Measurements from ENCODE around the gene SLC25A17. TPM values are rescaled to one million over a fixed set of nuclear protein-coding genes. Genes with fewer than 3 reads are reported as not detected.
"Not testable (repeated sequence)": the region's sequence is repeated elsewhere in the genome, so short reads cannot be mapped to it uniquely, and the experiment has no call there.

The SLC25A17 gene
- total RNA-seq, 2 experiments from 2014 or later: 17.1 to 17.5 TPM

DNA sequence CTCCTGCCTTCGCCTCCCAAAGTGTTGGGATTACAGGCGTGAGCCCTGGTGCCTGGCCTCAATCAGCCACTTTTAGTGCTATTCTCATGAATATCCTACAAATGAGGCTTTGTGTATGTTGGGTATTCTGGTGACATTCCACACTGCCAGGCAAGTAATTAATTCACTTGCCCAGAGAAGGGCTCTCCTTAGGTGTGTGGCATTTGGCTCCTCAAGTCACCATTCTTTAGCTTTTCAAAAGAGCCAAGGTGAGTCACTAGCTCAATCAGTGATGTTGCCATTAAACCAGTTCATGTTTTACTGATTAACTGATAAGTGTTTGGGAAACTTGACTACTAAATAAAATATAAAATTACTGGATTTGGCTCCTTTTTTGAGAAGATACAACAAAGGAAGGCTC is 52.2 kb downstream of the SLC25A17 start:
- H3K9me3 Mint-ChIP-seq: no peaks in the 10 kb centered on the region
- H3K36me3 Mint-ChIP-seq (ENCODE audit: low read depth): peaks cover 24% of the 10 kb centered on the region
- peaks cover 13% of the 10 kb centered on the region for H3K4me1 Mint-ChIP-seq
- DNase-seq: no peak
- H3K27me3 Mint-ChIP-seq: no peaks in the 10 kb centered on the region
- POLR2A ChIA-PET: no interaction called here
- H3K4me3 Mint-ChIP-seq: no peak overlapping the region
- H3K27ac Mint-ChIP-seq: no peak overlapping the region
- CTCF ChIA-PET: interaction anchor here (1.0 kb wide), 1 partner anchor 84 kb away, joined by 4 read pairs; no protein-coding TSS in a partner anchor

DNA sequence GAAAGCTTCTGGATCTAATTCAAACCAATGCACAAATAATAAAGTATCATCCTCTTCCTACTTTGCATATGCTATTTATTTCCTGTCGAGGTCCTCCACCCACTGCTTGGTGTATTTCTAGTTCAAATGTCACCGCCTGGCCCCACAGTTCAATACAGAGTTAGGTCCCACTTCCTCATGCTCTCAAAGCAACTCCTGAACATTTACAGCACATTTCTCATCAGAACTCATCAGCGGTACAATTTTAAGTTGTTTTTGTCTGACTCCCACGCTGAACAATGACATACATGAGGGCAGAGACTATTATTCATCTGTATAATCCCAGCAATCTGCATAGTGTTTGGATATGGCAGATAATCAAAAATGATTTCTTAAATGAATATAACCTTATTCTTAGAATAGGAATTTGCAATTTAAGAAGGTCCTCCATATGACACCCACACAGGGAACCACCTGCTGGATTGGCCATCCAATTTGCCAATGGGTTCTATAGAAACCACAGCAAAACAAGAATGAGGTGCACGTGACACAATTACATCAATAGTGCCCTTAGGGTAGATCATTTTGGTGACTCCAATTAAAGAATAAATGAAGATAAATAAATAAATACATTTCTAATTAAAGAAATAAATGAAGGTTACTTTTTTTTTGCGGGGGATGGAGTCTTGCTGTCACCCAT is 54.2 kb downstream of the SLC25A17 start:
- Mint-ChIP-seq H3K4me3 (no peak overlapping the region), H3K27me3 (no peaks in the 10 kb centered on the region), H3K27ac (peak overlapping the region; percentile 37), H3K4me1 (peaks cover 13% of the 10 kb centered on the region), H3K36me3 (ENCODE audit: low read depth) (peaks cover 10% of the 10 kb centered on the region), H3K9me3 (no peaks in the 10 kb centered on the region)
- ChIA-PET POLR2A (interaction anchor here (0.7 kb wide), 1 partner anchor 16 kb away, joined by 3 read pairs; no protein-coding TSS in a partner anchor), CTCF (no interaction called here)
- no peak for DNase-seq

DNA sequence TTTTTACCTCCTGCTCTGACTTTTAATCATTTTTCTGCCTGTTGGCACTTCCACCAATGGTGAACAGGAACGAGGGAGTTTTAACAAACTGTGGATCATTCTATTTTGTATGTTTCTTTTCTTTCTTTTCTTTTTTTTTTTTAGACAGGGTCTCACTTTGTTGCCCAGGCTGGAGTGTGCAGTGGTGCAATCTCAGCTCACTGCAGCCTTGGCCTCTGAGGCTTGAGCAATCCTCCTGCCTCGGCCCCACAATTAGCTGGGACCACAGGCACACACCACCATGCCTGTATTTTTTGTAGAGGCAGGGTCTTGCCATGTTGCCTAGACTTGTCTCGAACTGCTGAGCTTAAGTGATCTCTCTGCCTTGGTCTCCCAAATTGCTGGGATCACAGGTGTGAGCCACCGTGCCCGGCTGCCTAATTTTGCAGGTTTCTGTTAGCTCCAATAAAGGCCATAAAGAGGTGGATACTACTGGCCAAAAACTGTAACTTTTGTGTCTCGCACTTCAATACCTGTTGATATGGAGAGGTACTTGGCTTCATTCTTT is 59.8 kb downstream of the SLC25A17 start:
- DNase-seq: no peak
- POLR2A ChIA-PET: no interaction called here
- Mint-ChIP-seq H3K27ac (no peak overlapping the region), H3K9me3 (no peaks in the 10 kb centered on the region), H3K27me3 (no peaks in the 10 kb centered on the region), H3K4me3 (no peak overlapping the region), H3K36me3 (ENCODE audit: low read depth) (no peaks in the 10 kb centered on the region), H3K4me1 (peaks cover 3% of the 10 kb centered on the region)
- CTCF ChIA-PET: interaction anchor here (0.5 to 6.8 kb wide), 10 partner anchors 8 to 320 kb away, joined by 3 to 88 read pairs (median 5); no protein-coding TSS in a partner anchor

DNA sequence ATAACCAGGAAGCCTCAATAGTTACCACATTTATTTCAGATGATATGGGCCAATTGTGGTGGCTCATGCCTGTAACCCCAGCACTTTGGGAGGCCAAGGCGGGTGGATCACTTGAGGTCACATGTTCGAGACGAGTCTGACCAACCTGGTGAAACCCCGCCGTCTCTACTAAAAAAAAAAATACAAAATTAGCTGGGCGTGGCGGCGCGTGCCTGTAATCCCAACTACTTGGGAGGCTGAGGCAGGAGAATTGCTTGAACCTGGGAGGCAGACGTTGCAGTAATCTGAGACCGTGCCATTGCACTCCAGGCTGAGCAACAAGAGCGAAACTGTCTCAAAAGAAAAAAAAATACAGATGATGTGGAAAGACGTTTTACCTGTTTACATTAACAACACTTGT is 60.3 kb downstream of the SLC25A17 start:
- H3K27ac Mint-ChIP-seq; H3K4me3 Mint-ChIP-seq; H3K9me3 Mint-ChIP-seq; H3K27me3 Mint-ChIP-seq; H3K36me3 Mint-ChIP-seq (ENCODE audit: low read depth); DNase-seq; POLR2A ChIA-PET; H3K4me1 Mint-ChIP-seq: not testable (repeated sequence)
- CTCF ChIA-PET: interaction anchor here (1.0 to 6.8 kb wide), 4 partner anchors 7 to 74 kb away, joined by 3 to 88 read pairs (median 6); no protein-coding TSS in a partner anchor

DNA sequence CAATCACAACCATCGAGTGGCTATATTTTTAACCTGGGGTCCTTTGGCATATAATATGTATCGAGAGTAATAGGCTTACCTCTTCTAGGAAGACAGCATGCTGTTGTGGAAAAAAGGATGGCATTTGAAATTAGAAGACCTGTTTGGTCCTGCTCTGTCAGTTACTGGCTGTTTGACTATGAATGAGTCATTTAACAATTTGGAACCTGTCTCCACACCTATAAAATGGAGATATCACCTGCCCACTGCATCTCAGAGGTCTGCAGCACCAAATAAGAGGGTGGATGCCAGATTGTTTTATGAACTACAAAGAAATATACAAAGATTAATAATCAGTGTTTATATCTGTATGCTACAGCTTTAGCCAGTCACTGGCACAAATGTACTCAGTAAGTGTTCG is 60.8 kb downstream of the SLC25A17 start:
- Mint-ChIP-seq H3K4me3 (no peak overlapping the region), H3K27me3 (no peaks in the 10 kb centered on the region), H3K36me3 (ENCODE audit: low read depth) (no peaks in the 10 kb centered on the region), H3K4me1 (peaks cover 2% of the 10 kb centered on the region), H3K27ac (no peak overlapping the region), H3K9me3 (no peaks in the 10 kb centered on the region)
- CTCF ChIA-PET: interaction anchor here (1.5 to 6.8 kb wide), 2 partner anchors 11 to 74 kb away, joined by 5 to 88 read pairs; no protein-coding TSS in a partner anchor
- no peak for DNase-seq
- POLR2A ChIA-PET: no interaction called here

DNA sequence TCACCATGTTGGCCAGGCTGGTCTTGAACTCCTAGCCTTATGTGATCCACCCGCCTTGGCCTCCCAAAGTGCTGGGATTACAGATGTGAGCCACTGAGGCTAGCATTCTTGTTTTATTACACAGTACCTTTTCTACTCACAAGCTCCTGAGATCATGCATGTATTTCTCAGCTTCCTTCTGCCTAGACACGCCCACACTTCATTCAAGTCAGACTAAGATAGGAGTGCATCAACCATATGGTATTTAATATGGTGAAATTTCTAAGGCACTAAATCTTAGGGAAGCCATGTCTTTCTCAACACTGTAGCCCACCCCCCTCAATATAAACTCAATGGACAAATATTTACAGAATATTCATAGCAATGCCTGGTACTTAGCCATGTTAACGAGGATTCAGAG is 62.1 kb downstream of the SLC25A17 start:
- CTCF ChIA-PET: interaction anchor here (0.7 to 6.8 kb wide), 3 partner anchors 22 to 232 kb away, joined by 3 to 88 read pairs (median 4); no protein-coding TSS in a partner anchor
- Mint-ChIP-seq H3K4me3 (no peak overlapping the region), H3K36me3 (ENCODE audit: low read depth) (no peaks in the 10 kb centered on the region), H3K27ac (no peak overlapping the region), H3K9me3 (no peaks in the 10 kb centered on the region), H3K4me1 (no peaks in the 10 kb centered on the region), H3K27me3 (peaks cover under 1% of the 10 kb centered on the region)
- no peak for DNase-seq
- POLR2A ChIA-PET: interaction anchor here (1.0 kb wide), 2 partner anchors 11 to 74 kb away, joined by 3 read pairs; no protein-coding TSS in a partner anchor

DNA sequence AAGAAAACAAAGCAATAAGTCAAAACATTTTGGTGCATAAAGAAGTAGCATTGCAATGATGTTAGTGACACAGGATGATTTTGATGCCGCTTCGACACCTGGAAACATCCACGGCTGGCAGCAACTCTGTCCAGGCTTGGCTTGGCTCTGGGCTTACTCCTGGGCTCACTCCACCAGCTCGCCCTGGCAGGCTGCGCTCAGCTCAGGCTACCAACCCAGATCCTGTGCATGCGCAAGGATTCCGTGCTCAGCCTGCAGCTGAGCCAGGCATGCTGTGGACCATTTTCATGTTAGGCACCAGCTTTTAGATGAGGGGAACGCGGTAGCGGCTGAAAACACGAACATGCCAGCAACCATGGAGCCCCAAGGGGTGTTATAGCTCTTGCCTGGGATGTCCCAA is 66.0 kb downstream of the SLC25A17 start:
- Mint-ChIP-seq H3K4me1 (no peaks in the 10 kb centered on the region), H3K9me3 (peaks cover under 1% of the 10 kb centered on the region), H3K4me3 (no peak overlapping the region), H3K36me3 (ENCODE audit: low read depth) (no peaks in the 10 kb centered on the region), H3K27ac (no peak overlapping the region), H3K27me3 (peaks cover 7% of the 10 kb centered on the region)
- ChIA-PET CTCF (no interaction called here), POLR2A (no interaction called here)
- DNase-seq: no peak

DNA sequence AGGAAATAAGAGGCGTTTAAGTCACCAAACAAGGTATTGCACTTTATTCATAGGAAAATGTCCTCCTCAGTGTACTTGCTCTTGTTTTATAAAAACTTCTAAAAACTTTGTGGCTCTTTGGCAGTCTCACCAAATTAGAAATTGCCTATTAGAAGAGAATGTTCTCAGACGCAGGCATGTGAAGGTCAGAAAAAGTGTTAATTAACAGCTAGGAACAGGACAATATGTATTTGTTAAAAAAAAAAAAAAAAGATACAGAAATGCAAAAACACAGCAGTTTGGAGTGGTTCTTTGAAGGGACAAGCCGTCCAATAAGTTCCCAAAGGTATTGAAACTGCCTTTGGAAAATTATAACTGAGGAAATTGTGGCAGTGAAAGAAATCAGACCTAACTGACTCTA is 67.9 kb downstream of the SLC25A17 start:
- CTCF ChIA-PET: interaction anchor here (0.7 to 2.1 kb wide), 4 partner anchors 9 to 157 kb away, joined by 3 to 6 read pairs (median 4); no protein-coding TSS in a partner anchor
- Mint-ChIP-seq H3K36me3 (ENCODE audit: low read depth) (no peaks in the 10 kb centered on the region), H3K27me3 (peaks cover 7% of the 10 kb centered on the region), H3K9me3 (peaks cover 2% of the 10 kb centered on the region), H3K4me1 (no peaks in the 10 kb centered on the region), H3K4me3 (no peak overlapping the region), H3K27ac (no peak overlapping the region)
- POLR2A ChIA-PET: no interaction called here
- no peak for DNase-seq

DNA sequence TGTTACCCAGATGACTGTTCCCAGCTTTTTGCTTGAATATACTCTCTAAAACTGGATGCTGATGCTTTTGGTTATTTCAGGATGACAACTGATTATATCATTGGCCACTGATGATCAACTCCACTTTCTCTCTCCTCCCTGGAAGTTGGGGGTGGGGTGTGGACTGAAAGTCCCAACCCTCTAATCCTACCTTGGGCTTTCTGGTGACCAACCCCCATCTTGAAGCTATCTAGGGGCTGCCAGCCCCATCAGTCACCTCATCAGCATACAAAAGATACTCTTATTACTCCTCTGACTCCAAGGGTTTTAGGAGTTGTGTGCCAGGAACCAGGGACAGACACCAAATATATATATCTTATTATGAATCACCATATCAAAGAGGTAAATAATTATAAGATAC is 69.3 kb downstream of the SLC25A17 start:
- Mint-ChIP-seq H3K9me3 (peaks cover 2% of the 10 kb centered on the region), H3K4me3 (no peak overlapping the region), H3K27me3 (peaks cover 7% of the 10 kb centered on the region), H3K4me1 (no peaks in the 10 kb centered on the region), H3K36me3 (ENCODE audit: low read depth) (no peaks in the 10 kb centered on the region), H3K27ac (no peak overlapping the region)
- POLR2A ChIA-PET: no interaction called here
- CTCF ChIA-PET: no interaction called here
- no peak for DNase-seq

DNA sequence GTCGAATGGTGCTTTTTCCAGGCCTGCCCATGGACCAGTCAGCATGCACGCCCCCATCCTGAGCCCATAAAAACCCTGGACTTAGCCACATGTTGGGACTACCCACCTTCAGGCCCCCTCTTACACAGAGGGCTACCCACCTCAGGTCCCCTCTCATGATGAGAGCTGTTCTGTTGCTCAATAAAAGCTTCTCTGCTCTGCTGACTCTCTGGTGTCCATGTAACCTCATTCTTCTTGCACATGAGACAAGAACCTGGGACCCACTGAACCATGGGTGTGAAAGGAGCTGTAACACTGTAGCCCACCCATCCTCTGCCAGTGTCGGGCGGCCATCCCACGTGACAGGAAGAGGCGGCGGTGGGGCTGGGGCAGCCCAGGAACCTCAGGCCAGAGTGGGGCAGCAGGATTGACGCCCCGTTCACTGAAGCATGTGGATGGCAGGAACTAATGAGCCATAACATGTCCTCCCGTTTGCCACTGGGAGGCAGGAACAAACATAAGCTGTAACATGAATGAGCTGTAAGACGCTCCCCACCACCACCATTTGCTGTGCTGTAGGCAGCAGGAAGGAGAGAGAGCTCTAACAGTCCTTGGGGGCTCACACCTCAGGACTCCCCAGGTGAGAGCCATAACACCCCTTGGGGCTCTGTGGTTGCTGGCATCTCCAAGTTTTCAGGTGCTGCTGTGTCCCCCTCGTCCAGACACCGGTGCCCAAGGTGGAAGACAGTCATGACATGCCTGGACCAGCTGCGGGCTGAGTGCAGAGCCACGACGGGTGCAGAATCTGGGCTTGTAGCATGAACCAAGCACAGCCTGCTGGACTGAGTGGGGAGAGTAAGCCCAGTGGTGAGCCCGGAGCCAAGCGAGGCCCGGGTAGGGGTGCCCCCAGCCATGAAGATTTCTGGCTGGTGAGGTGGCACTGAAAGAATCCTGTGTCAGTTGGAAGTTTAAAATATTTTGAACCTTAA is 70.5 kb downstream of the SLC25A17 start:
- H3K4me3 Mint-ChIP-seq: no peak overlapping the region
- ChIA-PET CTCF (interaction anchor here (1.9 kb wide), 1 partner anchor 10 kb away, joined by 5 read pairs; no protein-coding TSS in a partner anchor), POLR2A (no interaction called here)
- peaks cover 7% of the 10 kb centered on the region for H3K27me3 Mint-ChIP-seq
- H3K9me3 Mint-ChIP-seq: peaks cover 2% of the 10 kb centered on the region
- H3K4me1 Mint-ChIP-seq: no peaks in the 10 kb centered on the region
- H3K36me3 Mint-ChIP-seq (ENCODE audit: low read depth): no peaks in the 10 kb centered on the region
- DNase-seq: no peak
- no peak overlapping the region for H3K27ac Mint-ChIP-seq

DNA sequence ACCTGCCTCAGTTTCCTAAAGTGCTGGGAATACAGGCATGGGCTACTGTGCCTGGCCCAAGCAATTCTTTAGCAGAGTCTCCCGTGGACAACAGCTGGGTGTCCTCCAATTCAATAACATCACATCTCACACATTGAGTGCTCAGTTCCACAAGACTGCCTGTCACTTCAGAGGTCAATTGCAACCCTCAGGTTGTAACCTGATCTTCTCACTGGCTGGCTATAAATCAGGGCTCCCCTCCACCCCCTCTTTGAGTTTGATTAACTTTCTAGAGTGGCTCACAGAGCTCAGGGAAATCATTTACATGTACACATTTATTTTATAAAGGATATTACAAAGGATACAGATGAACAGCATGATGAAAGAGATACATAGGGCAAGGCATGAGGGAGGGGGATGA is 71.8 kb downstream of the SLC25A17 start:
- Mint-ChIP-seq H3K27ac (no peak overlapping the region), H3K36me3 (ENCODE audit: low read depth) (no peaks in the 10 kb centered on the region), H3K4me1 (no peaks in the 10 kb centered on the region), H3K9me3 (peaks cover 2% of the 10 kb centered on the region), H3K27me3 (peaks cover 7% of the 10 kb centered on the region), H3K4me3 (no peak overlapping the region)
- ChIA-PET POLR2A (no interaction called here), CTCF (interaction anchor here (1.0 to 1.9 kb wide), 4 partner anchors 11 to 64 kb away, joined by 3 to 6 read pairs (median 4); no protein-coding TSS in a partner anchor)
- DNase-seq: no peak

DNA sequence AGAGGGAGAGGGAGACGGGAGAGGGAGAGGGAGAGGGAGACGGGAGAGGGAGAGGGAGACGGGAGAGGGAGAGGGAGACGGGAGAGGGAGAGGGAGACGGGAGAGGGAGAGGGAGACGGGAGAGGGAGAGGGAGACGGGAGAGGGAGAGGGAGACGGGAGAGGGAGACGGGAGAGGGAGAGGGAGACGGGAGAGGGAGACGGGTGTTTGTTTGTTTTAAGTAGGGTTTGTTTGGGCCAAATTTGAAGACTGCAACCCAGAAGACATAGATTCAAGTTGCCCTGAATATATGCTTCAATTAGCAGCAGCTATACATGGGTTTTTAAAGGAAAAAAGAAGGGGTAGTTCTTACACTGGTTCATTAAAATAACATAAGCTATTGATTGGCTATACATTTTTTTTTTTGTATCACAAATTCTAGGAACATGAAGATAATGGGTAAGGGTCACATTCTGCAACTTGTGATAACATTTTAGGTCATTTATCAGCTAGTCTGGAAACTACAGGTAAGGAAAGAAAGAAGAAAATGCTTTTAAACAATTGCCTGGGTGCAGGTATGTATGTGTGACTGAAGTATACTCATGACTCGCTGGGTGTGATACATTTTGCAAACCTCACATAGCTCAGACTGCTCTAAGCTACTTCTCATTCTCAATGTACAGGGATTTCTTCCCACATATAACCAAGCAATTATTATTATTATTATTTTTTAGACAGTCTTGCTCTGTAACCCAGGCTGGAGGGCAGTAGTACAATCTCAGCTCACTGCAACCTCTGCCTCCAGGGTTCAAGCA is 72.5 kb downstream of the SLC25A17 start:
- Mint-ChIP-seq H3K36me3 (ENCODE audit: low read depth) (no peaks in the 10 kb centered on the region), H3K27ac (no peak overlapping the region), H3K4me3 (no peak overlapping the region), H3K9me3 (peaks cover 2% of the 10 kb centered on the region), H3K4me1 (no peaks in the 10 kb centered on the region), H3K27me3 (peaks cover 3% of the 10 kb centered on the region)
- ChIA-PET CTCF (interaction anchor here (1.0 to 1.9 kb wide), 4 partner anchors 12 to 63 kb away, joined by 3 to 6 read pairs (median 4); no protein-coding TSS in a partner anchor), POLR2A (interaction anchor here (0.8 kb wide), 1 partner anchor 10 kb away, joined by 3 read pairs; no protein-coding TSS in a partner anchor)
- no peak for DNase-seq
